ENCODE measurements around the gene ABCA2. TPM values are rescaled to one million over a fixed set of nuclear protein-coding genes. Genes with fewer than 3 reads are reported as not detected.
"Not testable (repeated sequence)": the region's sequence is repeated elsewhere in the genome, so short reads cannot be mapped to it uniquely, and the experiment has no call there.

The ABCA2 gene
- total RNA-seq, 1 donor: 14.7 TPM

DNA sequence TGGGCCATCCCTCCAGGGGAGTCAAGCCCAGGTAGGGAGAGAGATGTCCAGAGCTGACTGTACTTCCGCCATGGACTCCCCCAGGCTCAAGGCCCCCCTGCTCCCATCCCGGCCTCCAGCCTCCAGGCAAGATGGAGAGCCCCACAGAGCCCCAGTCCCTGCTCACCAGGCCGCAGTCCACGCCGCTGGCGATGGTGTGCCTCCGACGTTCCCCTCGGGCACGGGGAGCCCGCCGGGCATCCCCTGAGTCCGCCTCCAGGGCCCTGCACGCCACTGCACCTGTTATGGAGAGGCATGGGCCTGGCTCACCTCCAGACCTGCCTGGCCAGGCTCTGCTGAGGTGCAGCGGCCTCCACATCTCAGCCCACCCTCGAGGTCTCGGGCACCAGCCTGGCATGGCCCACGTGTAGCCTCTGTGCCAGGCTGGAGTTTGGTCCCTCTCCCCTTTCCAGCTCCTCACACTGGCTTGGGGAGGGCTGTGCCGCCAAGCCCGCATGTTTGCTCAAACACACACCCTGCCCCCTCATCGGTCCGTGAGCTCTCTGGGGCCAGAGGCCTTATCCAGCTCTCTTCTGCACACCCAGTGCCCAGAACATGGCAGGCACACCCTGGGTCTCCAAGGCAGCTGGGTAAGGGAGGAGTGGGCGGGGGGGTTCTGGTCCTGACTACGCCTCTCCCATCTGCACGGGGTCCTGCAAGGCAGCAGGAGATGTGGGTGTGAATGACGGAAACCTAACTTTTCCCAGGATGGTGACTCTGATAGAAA is 38.2 kb upstream of the ABCA2 start:
- Histone ChIP-seq H3K27me3 (ENCODE audit: insufficient read depth, low read length) (no peaks in the 10 kb centered on the region), H3K9me3 (ENCODE audit: low read depth, low read length) (no peaks in the 10 kb centered on the region)

DNA sequence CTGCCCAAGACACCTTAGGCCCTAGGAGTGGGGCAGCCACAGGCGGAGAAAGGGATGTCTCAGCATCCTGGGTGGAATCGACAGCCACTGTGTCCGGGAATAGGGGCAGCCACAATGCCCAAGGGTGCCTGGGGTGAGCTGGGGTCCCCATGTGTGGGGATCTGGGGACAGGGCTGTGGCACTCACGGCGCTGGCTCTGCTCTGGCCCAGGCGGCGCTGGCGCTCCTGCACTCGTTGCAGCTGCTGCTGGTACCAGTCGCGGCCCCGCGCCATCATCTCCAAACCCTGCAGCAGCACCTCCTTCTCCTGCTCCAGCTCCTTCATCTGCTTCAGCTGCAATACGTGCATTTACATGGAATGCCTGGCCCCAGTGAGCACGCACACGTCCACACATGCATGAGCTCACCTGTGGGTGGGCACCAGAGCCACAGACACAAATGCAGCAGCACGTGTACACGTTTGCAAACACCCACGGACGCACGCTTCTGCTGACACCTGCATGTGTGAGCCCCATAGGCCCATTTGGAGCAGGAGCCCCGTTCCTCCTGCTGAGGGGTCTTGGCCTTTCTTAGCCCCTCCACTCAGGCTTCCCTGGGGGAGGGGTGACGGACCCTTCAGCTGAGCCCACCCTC is 37.4 kb upstream of the ABCA2 start:
- H3K4me3 ChIP-seq (ENCODE audit: low read length): no peak overlapping the region
- H3K27me3 ChIP-seq (ENCODE audit: insufficient read depth, low read length): no peaks in the 10 kb centered on the region
- H3K9me3 ChIP-seq (ENCODE audit: low read depth, low read length): no peaks in the 10 kb centered on the region
- peaks cover 30% of the 10 kb centered on the region for H3K4me1 ChIP-seq (ENCODE audit: insufficient read depth, low read length)

More for the DNA sequence above, 38.2 kb upstream of the ABCA2 start:
- H3K4me1 ChIP-seq (ENCODE audit: insufficient read depth, low read length): peaks cover 38% of the 10 kb centered on the region
- no peak overlapping the region for H3K4me3 ChIP-seq (ENCODE audit: low read length)

DNA sequence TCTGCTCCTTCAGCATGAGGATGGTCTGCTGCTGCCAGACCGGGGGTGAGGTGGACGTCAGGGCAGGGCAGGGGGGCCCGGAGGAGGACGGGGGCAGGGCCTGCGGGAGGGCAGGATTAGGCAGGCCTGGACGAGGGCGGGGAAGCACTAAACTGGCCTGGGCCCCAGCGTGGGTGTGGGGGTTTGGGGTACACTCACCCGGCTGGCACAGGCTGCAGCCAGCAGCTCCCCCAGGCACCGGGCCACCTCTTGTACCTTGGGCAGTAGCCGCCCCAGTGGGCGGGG is 36.8 kb upstream of the ABCA2 start:
- H3K4me1 ChIP-seq (ENCODE audit: insufficient read depth, low read length): peaks cover 26% of the 10 kb centered on the region
- no peaks in the 10 kb centered on the region for H3K27me3 ChIP-seq (ENCODE audit: insufficient read depth, low read length)
- H3K4me3 ChIP-seq (ENCODE audit: low read length): no peak overlapping the region
- H3K9me3 ChIP-seq (ENCODE audit: low read depth, low read length): no peaks in the 10 kb centered on the region

DNA sequence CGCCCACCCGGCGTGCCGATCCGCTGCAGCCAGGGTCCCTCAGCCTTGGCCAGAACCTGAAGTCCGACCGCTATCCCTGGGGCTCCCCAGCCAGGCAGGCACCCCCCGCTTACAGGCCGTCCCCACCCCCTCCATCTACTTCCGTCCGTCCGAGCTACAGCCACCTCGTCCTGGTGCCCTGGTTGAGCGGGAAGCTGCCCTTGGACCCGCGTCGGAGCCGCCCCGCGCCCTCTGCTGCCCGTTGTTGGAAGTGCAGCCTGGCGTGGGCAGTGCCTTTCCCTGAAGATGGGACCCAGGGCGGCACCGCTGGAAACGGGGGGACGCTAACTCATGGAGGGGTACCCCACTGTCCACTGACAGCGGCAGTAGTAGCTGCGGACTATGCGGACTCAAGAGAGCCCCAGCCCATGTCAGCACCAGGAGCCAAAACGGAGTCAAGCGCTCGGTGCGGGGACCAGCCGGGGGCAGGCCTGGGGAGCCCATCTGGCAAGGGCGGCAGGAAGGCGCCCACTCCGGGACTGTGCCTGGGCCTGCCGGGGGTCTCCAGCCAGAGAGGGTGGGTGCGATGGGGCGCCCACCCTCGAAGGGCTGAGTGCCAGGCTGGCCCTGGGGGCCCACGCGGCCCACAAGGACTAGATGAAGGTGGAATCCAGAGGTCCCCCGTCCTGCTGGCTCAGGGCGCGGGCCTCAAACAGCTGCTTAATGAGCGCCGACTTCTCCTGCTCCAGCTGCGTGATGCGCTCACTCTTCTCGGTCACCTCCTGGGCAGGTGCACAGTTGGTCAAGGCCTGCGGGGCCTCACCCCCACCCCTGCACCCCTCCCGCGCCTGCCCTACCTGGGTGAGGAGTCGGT is 36.2 kb upstream of the ABCA2 start:
- peaks cover 21% of the 10 kb centered on the region for H3K4me1 ChIP-seq (ENCODE audit: insufficient read depth, low read length)
- H3K4me3 ChIP-seq (ENCODE audit: low read length): no peak overlapping the region
- no peaks in the 10 kb centered on the region for H3K27me3 ChIP-seq (ENCODE audit: insufficient read depth, low read length)
- no peaks in the 10 kb centered on the region for H3K9me3 ChIP-seq (ENCODE audit: low read depth, low read length)

DNA sequence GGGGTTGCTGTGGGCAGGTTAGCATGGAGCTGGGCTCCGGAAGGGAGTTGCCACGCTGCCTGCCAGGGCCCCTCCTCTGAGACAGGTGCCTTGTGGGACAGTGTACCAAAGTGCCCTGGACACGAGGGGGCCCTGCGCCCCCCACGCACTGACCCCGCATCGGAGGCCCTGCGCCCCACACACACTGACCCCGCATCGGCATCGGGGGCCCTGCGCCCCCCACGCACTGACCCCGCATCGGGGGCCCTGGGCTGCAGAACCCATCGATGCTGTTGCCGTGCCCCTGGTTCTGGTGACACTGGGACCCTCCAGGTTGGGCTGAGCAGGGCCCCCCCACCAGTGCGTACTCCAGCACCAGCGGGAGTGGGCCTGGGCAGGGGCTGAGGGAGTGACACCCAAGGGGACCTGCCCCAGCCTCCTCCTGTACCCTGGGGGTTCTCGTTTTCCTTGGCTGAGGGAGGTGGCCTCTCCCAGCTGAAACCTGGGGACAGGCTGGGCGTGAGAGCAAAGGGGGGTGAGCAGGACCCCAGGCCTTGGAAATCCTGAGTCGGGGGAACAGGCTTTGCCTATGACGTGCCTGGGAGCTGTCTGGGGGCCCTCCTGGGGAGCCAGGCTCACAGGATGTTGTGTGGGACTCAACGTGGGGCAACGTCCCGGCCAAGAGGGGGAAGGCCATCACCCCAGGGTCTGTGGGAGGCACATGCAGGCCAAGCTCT is 35.4 kb upstream of the ABCA2 start:
- Histone ChIP-seq H3K4me3 (ENCODE audit: low read length) (no peak overlapping the region), H3K4me1 (ENCODE audit: insufficient read depth, low read length) (peaks cover 16% of the 10 kb centered on the region), H3K27me3 (ENCODE audit: insufficient read depth, low read length) (no peaks in the 10 kb centered on the region), H3K9me3 (ENCODE audit: low read depth, low read length) (no peaks in the 10 kb centered on the region)

DNA sequence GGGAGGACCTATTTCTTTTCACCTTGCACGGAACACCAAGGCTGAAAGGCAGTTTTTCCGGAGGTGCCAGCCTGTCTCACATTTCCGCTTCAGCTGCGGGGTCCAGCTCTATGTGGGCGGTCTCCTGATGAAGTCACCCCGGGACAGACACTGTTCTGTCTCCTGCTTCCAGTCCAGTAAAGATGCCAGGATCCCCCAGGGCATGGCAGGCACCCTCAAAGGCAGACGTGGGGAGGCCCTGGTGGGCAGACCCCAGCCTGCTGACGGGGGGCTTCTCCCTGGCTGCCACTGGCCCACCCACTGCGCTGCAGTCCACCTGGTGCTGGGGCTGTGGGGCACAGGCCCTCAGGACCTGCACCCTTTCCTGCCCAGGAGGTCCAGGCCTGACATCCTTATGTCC is 34.8 kb upstream of the ABCA2 start:
- H3K9me3 ChIP-seq (ENCODE audit: low read depth, low read length); H3K27me3 ChIP-seq (ENCODE audit: insufficient read depth, low read length); H3K4me3 ChIP-seq (ENCODE audit: low read length): not testable (repeated sequence)
- peaks cover 10% of the 10 kb centered on the region for H3K4me1 ChIP-seq (ENCODE audit: insufficient read depth, low read length)

DNA sequence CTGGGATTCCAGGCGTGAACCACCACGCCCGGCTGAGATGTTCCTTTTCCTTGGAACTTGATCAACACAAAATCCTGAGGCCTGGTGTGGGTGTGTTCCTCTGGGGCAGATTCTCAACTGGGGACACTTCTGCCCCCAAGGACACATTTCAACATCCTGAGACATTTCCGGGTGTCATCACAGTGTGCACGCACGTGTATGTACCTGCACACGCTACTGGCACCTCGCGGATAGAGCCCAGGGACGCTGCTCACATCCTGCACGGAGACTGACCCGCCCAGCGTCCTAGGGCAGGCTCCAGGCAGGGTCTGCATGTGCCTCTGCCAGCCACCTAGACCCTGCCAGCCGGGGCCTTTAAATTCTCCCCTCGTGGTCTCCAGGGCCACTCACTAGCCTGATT is 34.3 kb upstream of the ABCA2 start:
- no peaks in the 10 kb centered on the region for H3K9me3 ChIP-seq (ENCODE audit: low read depth, low read length)
- H3K4me1 ChIP-seq (ENCODE audit: insufficient read depth, low read length): peaks cover 6% of the 10 kb centered on the region
- H3K27me3 ChIP-seq (ENCODE audit: insufficient read depth, low read length): no peaks in the 10 kb centered on the region
- no peak overlapping the region for H3K4me3 ChIP-seq (ENCODE audit: low read length)

DNA sequence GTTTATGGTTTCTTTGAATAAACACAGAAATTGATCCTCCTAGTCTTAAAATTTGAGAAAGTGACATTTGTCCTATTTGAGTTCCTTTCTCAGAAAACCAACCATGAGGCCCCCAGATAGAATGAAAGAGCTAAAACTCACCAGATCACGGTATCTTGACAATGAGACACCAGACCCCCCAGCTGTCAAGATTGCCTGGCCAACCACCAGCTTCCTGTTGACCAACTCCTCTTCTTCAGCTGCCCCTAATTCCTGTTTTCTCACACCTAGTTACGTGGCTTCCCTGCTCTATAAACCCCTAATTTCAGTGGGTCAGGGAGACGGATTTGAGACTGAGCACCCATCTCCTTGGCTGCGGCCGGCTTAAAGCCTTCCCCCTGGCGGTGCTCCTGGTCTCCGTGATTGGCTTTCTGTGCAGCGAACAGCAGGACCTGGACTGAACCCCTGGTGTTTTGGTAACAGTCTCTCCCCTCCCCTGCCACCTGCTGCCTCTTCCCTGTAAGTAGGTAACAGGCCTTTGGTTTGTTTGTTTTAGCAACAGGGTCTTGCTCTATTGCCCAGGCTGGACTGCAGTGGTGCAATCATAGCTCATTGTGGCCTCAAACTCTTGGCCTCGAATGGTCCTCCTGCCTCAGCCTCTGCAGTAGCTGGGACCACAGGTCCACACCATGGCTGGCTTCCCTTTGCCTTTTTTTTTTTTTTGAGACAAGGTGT is 30.6 kb upstream of the ABCA2 start:
- H3K27me3 ChIP-seq (ENCODE audit: insufficient read depth, low read length): no peaks in the 10 kb centered on the region
- H3K4me1 ChIP-seq (ENCODE audit: insufficient read depth, low read length): peaks cover 5% of the 10 kb centered on the region
- no peaks in the 10 kb centered on the region for H3K9me3 ChIP-seq (ENCODE audit: low read depth, low read length)
- no peak overlapping the region for H3K4me3 ChIP-seq (ENCODE audit: low read length)

DNA sequence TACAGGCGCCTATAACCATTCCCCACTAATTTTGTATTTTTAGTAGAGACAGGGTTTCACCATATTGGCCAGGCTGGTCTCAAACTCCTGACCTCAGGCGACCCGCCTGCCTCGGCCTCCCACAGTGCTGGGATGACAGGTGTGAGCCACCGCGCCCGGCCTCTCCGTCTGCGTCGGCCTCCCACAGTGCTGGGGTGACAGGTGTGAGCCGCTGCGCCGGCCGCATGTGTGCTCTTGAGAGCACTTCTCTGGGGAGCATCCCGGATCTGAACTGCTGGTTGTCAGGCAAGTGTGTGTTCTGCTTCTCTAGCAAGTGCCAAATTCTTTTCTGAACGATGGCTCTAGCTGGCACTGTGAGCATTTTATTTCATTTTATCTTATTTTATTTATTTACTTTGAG is 29.5 kb upstream of the ABCA2 start:
- Histone ChIP-seq H3K27me3 (ENCODE audit: insufficient read depth, low read length) (peaks cover 8% of the 10 kb centered on the region), H3K4me1 (ENCODE audit: insufficient read depth, low read length) (peaks cover 16% of the 10 kb centered on the region), H3K9me3 (ENCODE audit: low read depth, low read length) (no peaks in the 10 kb centered on the region), H3K4me3 (ENCODE audit: low read length) (no peak overlapping the region)

DNA sequence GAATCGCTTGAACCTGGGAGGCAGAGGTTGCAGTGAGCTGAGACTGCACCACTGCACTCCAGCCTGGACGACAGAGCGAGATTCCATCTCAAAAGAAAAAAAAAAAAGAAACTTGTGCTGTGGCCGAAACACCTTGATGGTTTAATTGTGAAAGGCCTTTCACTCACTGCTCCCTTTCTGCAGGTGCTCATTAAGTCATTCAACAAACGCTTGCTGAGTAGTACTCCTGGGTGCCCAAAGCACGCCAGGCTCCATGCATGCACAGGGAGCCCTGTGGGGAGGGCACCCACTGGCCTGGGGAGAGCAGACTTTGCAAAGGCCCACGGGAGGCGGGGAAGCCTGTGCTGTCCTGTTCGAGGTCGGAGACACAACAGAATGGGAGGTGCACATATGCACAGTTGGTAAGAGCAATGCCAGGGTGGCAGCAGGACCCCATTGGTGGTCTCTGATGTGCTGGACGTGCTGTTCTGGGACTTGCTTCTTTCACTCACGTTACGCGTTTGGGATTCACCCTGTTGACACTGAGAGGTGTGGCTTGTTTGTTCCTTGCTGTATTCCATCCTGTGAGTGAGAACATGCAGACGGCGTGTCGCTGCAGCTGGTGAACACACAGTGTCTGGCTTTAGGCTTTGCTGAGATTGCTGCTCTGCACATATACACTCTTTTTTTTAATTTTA is 28.8 kb upstream of the ABCA2 start:
- Histone ChIP-seq H3K4me1 (ENCODE audit: insufficient read depth, low read length) (peaks cover 16% of the 10 kb centered on the region), H3K9me3 (ENCODE audit: low read depth, low read length) (no peaks in the 10 kb centered on the region)

DNA sequence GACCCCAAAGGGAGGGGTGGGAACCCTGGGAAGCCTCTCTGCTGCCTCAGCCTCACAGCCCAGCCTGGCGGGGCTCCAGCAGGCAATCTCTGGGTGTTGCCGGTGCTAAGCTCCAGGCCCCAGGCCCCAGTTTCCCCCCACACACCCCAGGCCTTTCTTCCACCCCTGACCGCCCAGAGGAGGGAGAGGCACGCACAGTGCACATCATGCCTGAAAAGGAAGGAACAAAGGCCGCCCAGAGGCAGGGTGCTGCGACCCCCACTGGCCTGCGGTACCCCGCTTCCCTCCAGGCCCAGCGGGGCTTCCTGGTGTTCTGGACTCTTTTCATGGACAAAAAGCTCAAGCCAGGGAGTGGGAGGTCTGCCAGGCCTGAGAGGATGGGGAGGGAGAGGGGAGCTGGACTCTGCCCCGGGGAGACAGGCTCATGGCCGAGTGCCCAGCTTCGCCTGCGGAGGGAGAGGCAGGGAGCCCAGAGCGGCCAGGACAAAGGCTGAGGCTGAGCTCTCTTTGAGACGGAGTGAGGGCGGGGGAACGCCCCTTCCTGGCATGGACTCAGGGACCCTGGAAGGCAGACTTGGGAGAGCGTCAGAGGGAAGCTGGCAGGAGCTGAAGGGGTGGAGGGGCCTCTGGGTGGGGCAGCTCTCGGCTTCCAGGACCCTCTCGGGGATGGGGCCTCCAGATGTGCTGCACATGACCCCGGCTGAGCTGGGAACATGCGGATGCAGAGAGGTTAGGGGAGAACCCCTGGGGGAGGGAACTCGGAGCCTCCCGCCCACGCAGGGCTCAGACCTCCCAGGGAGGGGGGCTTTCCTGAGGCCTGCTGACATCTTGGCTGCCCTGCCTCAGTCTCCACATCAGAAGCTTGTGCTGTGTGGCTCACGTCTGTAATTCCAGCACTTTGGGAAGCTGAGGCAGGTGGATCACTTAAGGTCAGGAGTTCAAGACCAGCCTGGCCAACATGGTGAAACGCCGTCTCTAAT is 27.6 kb upstream of the ABCA2 start:
- Histone ChIP-seq H3K4me3 (ENCODE audit: low read length) (no peak overlapping the region), H3K9me3 (ENCODE audit: low read depth, low read length) (no peaks in the 10 kb centered on the region), H3K4me1 (ENCODE audit: insufficient read depth, low read length) (peaks cover 16% of the 10 kb centered on the region), H3K27me3 (ENCODE audit: insufficient read depth, low read length) (peaks cover 17% of the 10 kb centered on the region)

More for the DNA sequence above, 28.8 kb upstream of the ABCA2 start:
- Histone ChIP-seq H3K4me3 (ENCODE audit: low read length) (no peak overlapping the region), H3K27me3 (ENCODE audit: insufficient read depth, low read length) (peaks cover 13% of the 10 kb centered on the region)

DNA sequence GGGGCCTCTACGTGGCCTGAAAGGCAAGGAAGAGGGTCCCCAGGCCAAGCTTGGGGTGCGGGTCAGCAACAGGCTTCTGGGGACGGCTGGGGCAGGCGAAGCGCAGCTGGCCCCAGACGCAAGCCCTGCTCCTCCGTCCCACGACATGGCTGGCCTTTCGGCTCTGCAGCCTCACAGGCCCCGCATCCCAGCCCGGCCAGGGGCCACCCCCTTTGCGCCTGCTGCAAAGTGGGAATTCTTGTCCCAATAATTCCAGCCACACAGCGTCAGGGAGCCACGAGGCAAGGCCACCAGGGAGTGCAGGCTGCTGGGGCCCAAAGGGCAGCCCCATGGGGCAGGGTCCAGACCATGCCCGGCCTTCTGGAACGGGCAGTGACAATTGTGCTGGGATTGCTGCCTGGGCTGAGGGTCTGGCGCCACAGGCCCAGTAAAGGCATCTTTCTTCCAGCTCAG is 26.9 kb upstream of the ABCA2 start:
- Histone ChIP-seq H3K27me3 (ENCODE audit: insufficient read depth, low read length) (peaks cover 21% of the 10 kb centered on the region), H3K4me3 (ENCODE audit: low read length) (no peak overlapping the region), H3K4me1 (ENCODE audit: insufficient read depth, low read length) (peaks cover 16% of the 10 kb centered on the region), H3K9me3 (ENCODE audit: low read depth, low read length) (no peaks in the 10 kb centered on the region)

All from mononuclear cell (primary cell).